CD8-positive, alpha-beta memory T cell (primary cell): ENCODE data around the gene LENEP. TPM values are rescaled to one million over a fixed set of nuclear protein-coding genes. Genes with fewer than 3 reads are reported as not detected.
A peak's percentile ranks its signal among the peaks of the same experiment; 100 is the strongest.

Experiments used
- CTCF ChIA-PET: fragments of 350-600 bp; sonication (Branson Sonifier 250); formaldehyde crosslinking; loops from one replicate; lab custom pipeline; 2021; ENCODE audit warnings: antibody characterized with exemption; lab: Charles Lee
- POLR2A ChIA-PET: fragments of 350-600 bp; sonication (Branson Sonifier 250); formaldehyde crosslinking; loops from one replicate; lab custom pipeline; 2021; ENCODE audit warnings: antibody characterized with exemption; lab: Charles Lee
- DNase-seq, 5 donors: peaks; one replicate each; pipeline versions ENCODE4 v3.0.0 to v3.0.0-alpha.2; 2020 to 2022; ENCODE audit warnings: mixed read lengths in 1 of 5
- H3K27ac ChIP-seq: one replicate; pipeline ENCODE4 v1.7.0; 2013; ENCODE audit warnings: low read depth, mild to moderate bottlenecking, low read length, moderate library complexity
- H3K27me3 ChIP-seq: 2 replicates; pipeline ENCODE4 v1.7.0; 2013; ENCODE audit warnings: low read length, mild to moderate bottlenecking; ENCODE audit not compliant: insufficient read depth, poor library complexity, severe bottlenecking
- H3K36me3 ChIP-seq: 2 replicates; pipeline ENCODE4 v1.7.0; 2013; ENCODE audit warnings: mild to moderate bottlenecking, low read length, moderate library complexity; ENCODE audit not compliant: insufficient read depth
- H3K4me1 ChIP-seq: 2 replicates; pipeline ENCODE4 v1.7.0; 2013; ENCODE audit warnings: mild to moderate bottlenecking, low read length, moderate library complexity; ENCODE audit not compliant: insufficient read depth
- H3K4me3 ChIP-seq: 2 replicates; pipeline ENCODE4 v1.7.0; 2013; ENCODE audit warnings: mild to moderate bottlenecking, low read length
- H3K9me3 ChIP-seq: 2 replicates; pipeline ENCODE4 v1.7.0; 2013; ENCODE audit warnings: mild to moderate bottlenecking, low read length
- H3K27ac Mint-ChIP-seq, 8 donors: one replicate each; pipeline ENCODE4 v1.8.0; 2020 to 2021; ENCODE audit warnings: mixed read lengths in 8 of 8, mild to moderate bottlenecking in 6 of 8, inconsistent platforms in 3 of 8, moderate library complexity in 3 of 8
- H3K27me3 Mint-ChIP-seq, 2 donors: one replicate each; pipeline ENCODE4 v1.8.0; 2020 to 2021; ENCODE audit warnings: mixed read lengths in 2 of 2, mild to moderate bottlenecking in 1 of 2, moderate library complexity in 1 of 2
- H3K36me3 Mint-ChIP-seq, 3 donors: one replicate each; pipeline ENCODE4 v1.8.0; 2020 to 2021; ENCODE audit warnings: mixed read lengths in 3 of 3, inconsistent platforms in 1 of 3, mild to moderate bottlenecking in 1 of 3
- H3K4me1 Mint-ChIP-seq, 3 donors: one replicate each; pipeline ENCODE4 v1.8.0; 2020 to 2021; ENCODE audit warnings: mixed read lengths in 3 of 3, inconsistent platforms in 1 of 3, mild to moderate bottlenecking in 1 of 3
- H3K4me3 Mint-ChIP-seq, 7 donors: one replicate each; pipeline ENCODE4 v1.8.0; 2020 to 2021; ENCODE audit warnings: mixed read lengths in 7 of 7, mild to moderate bottlenecking in 6 of 7, moderate library complexity in 4 of 7, inconsistent platforms in 2 of 7
- H3K9me3 Mint-ChIP-seq, 5 donors: one replicate each; pipeline ENCODE4 v1.8.0; 2020 to 2022; ENCODE audit warnings: mixed read lengths in 5 of 5, mild to moderate bottlenecking in 3 of 5, moderate library complexity in 2 of 5, inconsistent platforms in 1 of 5
- polyA plus RNA-seq: library from polyadenylated mRNA; unstranded; fragments of 300-500 nt; fragmentation: Illumina TruSeq; gene quantifications from one replicate; pipeline ENCODE4 v1.2.3, GENCODE V29; 2021
- total RNA-seq, 2 experiments: library from RNA; stranded (reverse); gene quantifications; one replicate each; pipeline ENCODE4 v1.2.3, GENCODE V29; 2021

LENEP gene
- total and polyA plus RNA-seq, 3 experiments from 2014 or later: 0.62 to 0.72 TPM; not detected in 1

GRCh38 chr1:154972213-154972516, 21.2 kb upstream of the LENEP start:
- H3K4me1 Mint-ChIP-seq: peaks cover 24 to 38% (median 27%) of the 10 kb centered on the region in 3 donors
- Histone ChIP-seq H3K4me3 (no peak overlapping the region), H3K27me3 (no peaks in the 10 kb centered on the region), H3K4me1 (peaks cover 40% of the 10 kb centered on the region), H3K36me3 (peaks cover 13% of the 10 kb centered on the region), H3K9me3 (no peaks in the 10 kb centered on the region), H3K27ac (peak overlapping the region; percentile 95)
- peak in 1 of 5 donors; percentile 15 for DNase-seq
- POLR2A ChIA-PET: interaction anchor here (0.6 to 4.2 kb wide), 2 partner anchors 11 to 1005 kb away, joined by 3 to 30 read pairs; partner anchors contain the start of gene FLAD1
- H3K27me3 Mint-ChIP-seq: no peaks in the 10 kb centered on the region
- CTCF ChIA-PET: interaction anchor here (1.4 to 3.6 kb wide), 5 partner anchors 11 to 45 kb away, joined by 3 to 21 read pairs (median 13); partner anchors contain the start of genes FLAD1 and PBXIP1
- H3K9me3 Mint-ChIP-seq: no peaks in the 10 kb centered on the region
- peak overlapping the region in 1 of 7 donors; percentile 64 for H3K4me3 Mint-ChIP-seq
- peak overlapping the region in 3 of 8 donors; percentile 72 to 88 (median 74) for H3K27ac Mint-ChIP-seq
- H3K36me3 Mint-ChIP-seq: peaks cover 0 to 40% (median 4%) of the 10 kb centered on the region in 3 donors

- no peaks in the 10 kb centered on the region for H3K27me3 Mint-ChIP-seq
- H3K9me3 Mint-ChIP-seq: no peaks in the 10 kb centered on the region
- peaks cover 24 to 38% (median 31%) of the 10 kb centered on the region in 3 donors for H3K4me1 Mint-ChIP-seq
- DNase-seq: peak in 2 of 5 donors; percentile 21 to 50
- Histone ChIP-seq H3K27ac (peak overlapping the region; percentile 95), H3K4me1 (peaks cover 40% of the 10 kb centered on the region), H3K4me3 (no peak overlapping the region), H3K9me3 (no peaks in the 10 kb centered on the region), H3K27me3 (no peaks in the 10 kb centered on the region), H3K36me3 (peaks cover 8% of the 10 kb centered on the region)
- peak overlapping the region in 1 of 7 donors; percentile 64 for H3K4me3 Mint-ChIP-seq
- CTCF ChIA-PET: interaction anchor here (1.0 to 3.6 kb wide), 7 partner anchors 10 to 27 kb away, joined by 3 to 15 read pairs (median 7); partner anchors contain the start of genes FLAD1, PBXIP1 and PYGO2
- H3K27ac Mint-ChIP-seq: peak overlapping the region in 3 of 8 donors; percentile 72 to 88 (median 74)
- POLR2A ChIA-PET: interaction anchor here (0.6 to 4.2 kb wide), 4 partner anchors 10 to 1004 kb away, joined by 3 to 30 read pairs (median 6); partner anchors contain the start of genes FLAD1 and PYGO2
- peaks cover 0 to 35% (median 4%) of the 10 kb centered on the region in 3 donors for H3K36me3 Mint-ChIP-seq
Measured at GRCh38 chr1:154972517-154973343, 20.7 kb upstream of the LENEP start.

- Mint-ChIP-seq H3K27me3 (no peaks in the 10 kb centered on the region), H3K4me3 (no peak overlapping the region), H3K27ac (no peak overlapping the region), H3K36me3 (peaks cover 0 to 31% (median 4%) of the 10 kb centered on the region in 3 donors), H3K4me1 (peaks cover 24 to 34% (median 32%) of the 10 kb centered on the region in 3 donors), H3K9me3 (no peaks in the 10 kb centered on the region)
- Histone ChIP-seq H3K36me3 (no peaks in the 10 kb centered on the region), H3K4me1 (peaks cover 40% of the 10 kb centered on the region), H3K4me3 (peak overlapping the region; percentile 84), H3K9me3 (no peaks in the 10 kb centered on the region), H3K27ac (peak overlapping the region; percentile 95), H3K27me3 (no peaks in the 10 kb centered on the region)
- DNase-seq: peak; percentile 80 to 93 (median 89)
- CTCF ChIA-PET: interaction anchor here (0.7 to 8.7 kb wide), 12 partner anchors 9 to 229 kb away, joined by 3 to 54 read pairs (median 4); partner anchors contain the start of genes FLAD1, LENEP, PBXIP1 and PYGO2
- POLR2A ChIA-PET: interaction anchor here (0.6 to 4.2 kb wide), 9 partner anchors 10 to 364 kb away, joined by 3 to 30 read pairs (median 8); partner anchors contain the start of genes FLAD1, PBXIP1, PMVK and PYGO2
Measured at GRCh38 chr1:154973344-154974101, 19.9 kb upstream of the LENEP start.

GRCh38 chr1:154974102-154974807, 19.1 kb upstream of the LENEP start, which contains the start of gene CKS1B:
Gene CKS1B (plus strand): TSS chr1:154974681. CDS start chr1:154974746, 65 bp downstream.
- H3K9me3 ChIP-seq: no peaks in the 10 kb centered on the region
- H3K4me3 ChIP-seq: peak within 1 kb of the TSS; percentile 95
- peaks cover 24 to 34% (median 28%) of the 10 kb centered on the region in 3 donors for H3K4me1 Mint-ChIP-seq
- H3K9me3 Mint-ChIP-seq: no peaks in the 10 kb centered on the region
- DNase-seq: peak; percentile 93 to 99 (median 98)
- H3K4me3 Mint-ChIP-seq: no peak within 1 kb of the TSS
- H3K4me1 ChIP-seq: peaks cover 40% of the 10 kb centered on the region
- no peaks in the 10 kb centered on the region for H3K36me3 ChIP-seq
- ChIA-PET POLR2A (interaction anchor here (0.6 to 4.2 kb wide), 12 partner anchors 9 to 365 kb away, joined by 3 to 30 read pairs (median 6); partner anchors contain the start of genes FLAD1, PBXIP1, PMVK and PYGO2), CTCF (interaction anchor here (0.7 to 8.7 kb wide), 15 partner anchors 9 to 230 kb away, joined by 3 to 54 read pairs (median 4); partner anchors contain the start of genes FLAD1, PBXIP1 and PYGO2)
- H3K27ac Mint-ChIP-seq: no peak within 1 kb of the TSS
- H3K27me3 Mint-ChIP-seq: no peaks in the 10 kb centered on the region
- H3K36me3 Mint-ChIP-seq: peaks cover 0 to 28% (median 4%) of the 10 kb centered on the region in 3 donors
- no peaks in the 10 kb centered on the region for H3K27me3 ChIP-seq
- peak within 1 kb of the TSS; percentile 95 for H3K27ac ChIP-seq

- Histone ChIP-seq H3K4me1 (peaks cover 40% of the 10 kb centered on the region), H3K27ac (peak overlapping the region; percentile 95), H3K9me3 (no peaks in the 10 kb centered on the region), H3K27me3 (no peaks in the 10 kb centered on the region), H3K36me3 (no peaks in the 10 kb centered on the region), H3K4me3 (peak overlapping the region; percentile 95)
- CTCF ChIA-PET: interaction anchor here (0.7 to 8.7 kb wide), 10 partner anchors 9 to 116 kb away, joined by 3 to 54 read pairs (median 6); partner anchors contain the start of genes FLAD1, PBXIP1 and PYGO2
- H3K27me3 Mint-ChIP-seq: no peaks in the 10 kb centered on the region
- POLR2A ChIA-PET: interaction anchor here (0.9 to 4.2 kb wide), 7 partner anchors 8 to 43 kb away, joined by 3 to 30 read pairs (median 9); partner anchors contain the start of genes FLAD1, PBXIP1 and PYGO2
- peaks cover 0 to 23% (median 6%) of the 10 kb centered on the region in 3 donors for H3K36me3 Mint-ChIP-seq
- no peaks in the 10 kb centered on the region for H3K9me3 Mint-ChIP-seq
- no peak overlapping the region for H3K4me3 Mint-ChIP-seq
- H3K27ac Mint-ChIP-seq: no peak overlapping the region
- H3K4me1 Mint-ChIP-seq: peaks cover 23 to 29% (median 24%) of the 10 kb centered on the region in 3 donors
- peak; percentile 90 to 97 (median 96) for DNase-seq
Measured at GRCh38 chr1:154974808-154975408, 18.5 kb upstream of the LENEP start.

- Mint-ChIP-seq H3K9me3 (no peaks in the 10 kb centered on the region), H3K4me1 (peaks cover 23 to 29% (median 24%) of the 10 kb centered on the region in 3 donors), H3K27ac (no peak overlapping the region), H3K27me3 (no peaks in the 10 kb centered on the region), H3K4me3 (no peak overlapping the region), H3K36me3 (peaks cover 0 to 23% (median 6%) of the 10 kb centered on the region in 3 donors)
- Histone ChIP-seq H3K36me3 (no peaks in the 10 kb centered on the region), H3K9me3 (no peaks in the 10 kb centered on the region), H3K4me3 (peak overlapping the region; percentile 95), H3K4me1 (peaks cover 36% of the 10 kb centered on the region), H3K27me3 (no peaks in the 10 kb centered on the region), H3K27ac (peak overlapping the region; percentile 95)
- CTCF ChIA-PET: interaction anchor here (1.1 to 8.7 kb wide), 5 partner anchors 9 to 42 kb away, joined by 3 to 54 read pairs (median 8); partner anchors contain the start of genes FLAD1 and PYGO2
- DNase-seq: peak; percentile 32 to 70 (median 47)
- POLR2A ChIA-PET: interaction anchor here (0.6 to 4.2 kb wide), 7 partner anchors 8 to 97 kb away, joined by 3 to 30 read pairs (median 9); partner anchors contain the start of genes FLAD1, PBXIP1, PMVK and PYGO2
Measured at GRCh38 chr1:154975409-154976059, 17.9 kb upstream of the LENEP start.
